Stimulated activated CD8-positive, alpha-beta memory T cell treated with anti-CD3 and anti-CD28 coated beads, Interleukin-4, amount 100 ng/mL, for 4 hours (primary cell): ENCODE measurements around the gene CLMN.

Source experiments
- DNase-seq, 2 donors: peaks; one replicate each; pipeline ENCODE4 v3.0.0-alpha.2; 2020; ENCODE audit warnings: low read depth in 2 of 2, low spot score in 1 of 2

CLMN gene

DNA sequence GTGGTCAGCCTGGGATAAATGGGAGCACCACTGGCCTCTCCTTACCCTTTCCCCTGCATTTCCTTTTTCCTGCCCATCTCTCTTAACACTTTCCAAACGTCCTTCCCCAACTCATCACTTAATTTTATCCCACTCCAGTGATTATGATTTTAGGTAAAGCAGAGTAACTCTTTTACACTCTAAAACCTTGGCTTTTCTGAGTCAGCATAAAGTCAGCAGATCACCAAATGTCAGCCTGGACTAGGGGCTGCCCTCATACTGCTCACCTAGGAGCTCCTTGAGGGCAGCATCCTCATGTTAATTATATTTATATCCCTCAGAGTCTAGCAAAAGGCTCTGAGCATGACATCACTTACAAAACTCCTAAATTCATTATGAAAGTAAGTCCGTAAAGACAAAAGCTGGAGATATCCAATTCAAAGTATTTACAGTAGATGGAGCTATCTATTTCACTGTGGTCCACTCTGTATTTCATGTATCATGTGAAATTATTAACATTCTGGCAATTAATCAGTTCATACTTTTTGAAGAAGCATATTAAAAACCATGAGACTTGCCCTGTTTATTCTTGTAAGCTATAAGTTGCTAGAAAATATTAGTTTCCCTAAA, 145.4 kb downstream of the CLMN start:
- DNase-seq, result no peak

DNA sequence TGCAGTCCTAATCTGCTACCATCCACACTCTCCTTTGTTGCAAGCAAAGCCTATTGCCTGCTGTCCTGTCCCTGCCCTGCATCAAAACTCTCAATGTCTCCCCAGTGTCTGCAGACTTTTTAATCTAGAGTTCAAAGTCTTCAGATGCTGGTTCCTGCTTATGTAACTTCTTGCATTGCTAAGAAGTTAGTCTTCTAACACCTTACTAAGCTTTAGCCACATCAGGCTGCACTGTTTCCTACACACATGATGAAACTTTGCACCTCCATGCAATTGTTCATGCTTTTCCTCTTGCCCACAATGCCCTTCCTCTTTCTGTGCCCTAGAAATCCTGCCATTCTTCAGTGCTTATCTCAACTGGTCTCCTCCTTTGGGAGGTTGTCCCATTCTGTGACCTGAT, 146.2 kb downstream of the CLMN start:
- no peak for DNase-seq

DNA sequence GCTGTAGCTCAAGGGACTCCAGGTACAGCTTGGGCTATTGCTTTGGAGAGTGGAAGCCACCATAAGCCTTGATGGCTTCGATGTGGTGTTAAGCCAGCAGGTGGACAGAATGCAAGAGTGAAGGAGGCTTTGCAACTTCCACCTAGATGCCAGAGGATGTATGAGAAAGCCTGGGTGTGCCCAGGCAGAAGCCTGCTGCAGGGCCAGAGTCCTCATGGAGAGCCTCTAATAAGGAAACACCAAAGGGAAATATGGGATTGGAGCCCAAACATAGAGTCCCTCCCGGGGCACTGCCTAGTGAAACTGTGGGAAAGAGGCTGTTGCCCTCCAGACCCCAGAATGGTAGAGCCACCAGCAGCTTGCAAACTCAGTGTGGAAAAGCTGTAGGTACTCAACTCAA, 152.5 kb downstream of the CLMN start:
- no peak for DNase-seq

DNA sequence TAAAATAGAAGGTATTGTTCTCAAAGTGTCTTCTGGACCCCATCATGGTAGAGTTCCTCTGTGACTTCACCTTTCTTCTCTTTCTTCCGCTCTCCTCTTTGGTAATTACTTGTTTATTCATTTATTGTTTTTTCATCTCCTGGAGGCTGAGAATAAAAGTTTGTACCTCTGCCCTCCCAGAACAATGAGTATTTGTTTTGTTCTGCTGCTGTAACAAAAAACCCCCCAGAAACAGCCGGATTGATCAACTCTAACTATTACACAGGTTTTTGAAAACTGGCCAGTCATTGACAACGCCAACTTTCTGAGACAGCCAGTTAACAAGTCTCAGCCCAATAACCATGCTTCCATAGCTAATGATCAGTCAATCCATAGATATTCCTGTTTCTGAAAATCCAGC, 154.2 kb downstream of the CLMN start:
- no peak for DNase-seq

DNA sequence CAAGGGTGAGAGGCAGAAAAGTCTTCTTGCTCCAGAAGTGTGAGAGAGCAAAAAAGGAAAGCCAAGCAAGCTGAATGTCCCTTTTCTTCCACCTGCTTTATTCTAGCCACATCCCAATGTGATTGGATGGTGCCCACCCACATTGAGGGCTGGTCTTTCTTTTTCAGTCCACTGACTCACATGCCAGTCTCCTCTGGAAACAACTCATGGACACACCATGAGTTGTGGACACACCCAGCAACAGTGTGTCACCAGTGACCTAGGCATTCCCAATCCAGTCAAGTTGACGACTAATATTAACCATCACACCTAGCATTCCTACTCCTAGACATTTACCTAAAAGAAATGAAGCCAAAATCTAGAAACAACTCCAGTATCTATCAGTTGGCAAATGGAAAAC, 155.2 kb downstream of the CLMN start:
- DNase-seq, result no peak

DNA sequence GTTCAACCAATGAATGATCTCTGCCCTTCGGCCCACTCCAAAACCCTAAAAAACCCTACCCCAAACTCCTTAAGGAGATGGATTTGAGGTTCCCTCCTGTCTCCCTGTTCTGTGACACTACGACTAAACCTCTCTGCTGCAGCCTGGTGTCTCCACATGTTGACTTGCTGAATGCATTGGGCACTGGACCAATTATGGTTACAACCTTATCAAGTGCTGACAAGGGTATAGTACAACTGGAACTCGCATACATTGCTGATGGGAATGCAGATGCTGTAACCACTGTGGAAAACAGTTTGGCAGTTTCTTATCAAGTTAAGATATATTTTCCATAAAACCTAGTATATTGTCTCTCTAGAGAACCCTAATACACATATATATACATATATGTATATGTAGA, 156.0 kb downstream of the CLMN start:
- no peak for DNase-seq

DNA sequence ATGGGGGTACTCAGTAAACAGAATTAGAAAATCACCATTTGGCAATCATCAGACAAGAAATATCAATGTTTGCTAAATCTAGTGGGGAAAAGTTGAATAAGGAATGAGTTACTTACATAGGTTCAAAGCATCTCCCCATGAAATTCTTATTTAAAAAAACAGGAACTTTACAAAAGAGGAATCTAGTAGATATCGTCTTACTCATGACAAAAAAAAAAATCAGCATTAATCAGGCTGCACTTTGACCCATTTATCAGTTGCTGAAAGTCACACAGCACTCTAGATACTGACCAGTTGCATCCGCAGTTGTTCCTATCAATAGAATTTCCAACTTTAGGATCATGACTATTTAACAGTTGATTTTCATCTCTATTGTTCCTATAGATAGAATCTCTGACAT, 156.6 kb downstream of the CLMN start:
- DNase-seq, result no peak

DNA sequence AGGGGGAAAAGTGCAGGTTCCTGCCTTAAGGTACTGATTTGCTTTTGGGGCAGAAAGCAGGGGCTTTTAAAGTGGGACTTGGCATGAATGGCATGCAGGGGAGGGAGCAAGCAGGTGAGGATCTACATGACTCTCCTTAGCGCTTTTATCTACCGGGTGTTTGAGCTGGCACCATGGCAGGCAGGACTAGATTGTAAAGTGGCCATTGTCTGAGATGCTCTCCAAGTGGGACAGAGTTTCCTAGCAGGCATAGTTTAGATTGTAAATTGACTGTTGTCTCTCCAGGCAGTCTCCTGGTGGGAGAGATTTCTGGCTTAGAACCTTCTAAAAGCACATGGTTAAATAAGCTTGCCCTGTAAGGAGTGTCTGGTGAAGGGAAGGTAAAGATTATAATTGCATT, 157.1 kb downstream of the CLMN start:
- no peak for DNase-seq

DNA sequence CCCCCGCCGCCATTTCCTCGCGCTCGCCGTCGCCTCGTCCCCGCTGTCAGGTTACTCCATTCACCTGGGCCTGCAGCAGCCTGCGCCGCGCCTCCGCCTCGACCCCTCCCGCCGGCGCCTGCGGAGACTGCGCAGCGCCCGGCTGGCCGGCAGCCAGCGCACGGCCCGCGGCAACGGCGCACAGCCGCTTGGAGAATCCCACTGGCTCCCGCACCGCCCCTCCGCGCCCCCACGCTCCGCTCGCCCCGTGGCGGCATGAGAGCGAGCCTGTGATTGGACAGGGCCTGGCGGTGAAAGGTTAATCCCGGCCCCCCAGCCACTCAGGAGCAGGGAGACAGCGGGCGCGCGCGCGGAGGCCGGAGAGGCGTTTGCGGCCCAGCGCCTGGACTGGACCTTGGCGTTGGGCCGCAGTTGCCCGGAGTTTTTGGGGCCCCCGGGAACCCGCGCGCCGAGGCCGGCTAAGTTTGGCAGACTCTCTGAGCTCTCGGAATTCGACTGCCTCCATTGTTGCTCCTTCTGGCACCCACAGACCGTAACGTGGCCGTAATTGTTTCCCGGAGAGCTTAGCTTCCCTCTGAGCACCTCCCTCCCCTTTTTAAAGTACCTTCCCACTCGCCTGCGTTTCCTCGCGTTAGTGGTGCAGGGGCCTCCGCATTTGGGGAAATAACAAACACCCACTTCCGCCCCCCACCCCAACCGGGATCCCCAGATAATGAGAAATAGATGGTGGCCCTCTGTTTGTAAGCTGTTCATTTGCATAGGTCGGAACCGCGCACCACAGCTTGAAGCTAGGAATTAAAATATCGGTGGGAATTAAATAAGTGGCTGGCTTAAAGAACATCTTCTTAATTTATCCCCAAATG, 162.2 kb downstream of the CLMN start, which contains the start of gene DICER1:
Gene DICER1 (minus strand): TSS at position 203 of the 863 bp plus-strand sequence. CDS start 24,071 bp downstream, outside the sequence.
- DNase-seq, result peak; percentile 88

DNA sequence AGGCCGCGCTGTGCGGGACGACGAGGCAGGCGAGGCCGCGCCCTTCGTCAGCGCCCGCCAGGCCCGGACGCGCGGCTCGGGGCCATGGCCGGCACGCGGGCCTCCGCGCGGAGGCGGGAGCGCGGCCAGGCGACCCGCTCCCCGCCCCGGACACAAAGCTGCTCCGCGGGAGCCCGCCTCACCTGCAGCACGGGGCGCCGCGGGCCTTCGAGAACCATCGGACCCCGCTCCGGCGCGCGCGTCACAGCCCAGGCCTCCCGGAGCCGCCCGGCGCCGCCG, 162.7 kb downstream of the CLMN start:
- no peak for DNase-seq

DNA sequence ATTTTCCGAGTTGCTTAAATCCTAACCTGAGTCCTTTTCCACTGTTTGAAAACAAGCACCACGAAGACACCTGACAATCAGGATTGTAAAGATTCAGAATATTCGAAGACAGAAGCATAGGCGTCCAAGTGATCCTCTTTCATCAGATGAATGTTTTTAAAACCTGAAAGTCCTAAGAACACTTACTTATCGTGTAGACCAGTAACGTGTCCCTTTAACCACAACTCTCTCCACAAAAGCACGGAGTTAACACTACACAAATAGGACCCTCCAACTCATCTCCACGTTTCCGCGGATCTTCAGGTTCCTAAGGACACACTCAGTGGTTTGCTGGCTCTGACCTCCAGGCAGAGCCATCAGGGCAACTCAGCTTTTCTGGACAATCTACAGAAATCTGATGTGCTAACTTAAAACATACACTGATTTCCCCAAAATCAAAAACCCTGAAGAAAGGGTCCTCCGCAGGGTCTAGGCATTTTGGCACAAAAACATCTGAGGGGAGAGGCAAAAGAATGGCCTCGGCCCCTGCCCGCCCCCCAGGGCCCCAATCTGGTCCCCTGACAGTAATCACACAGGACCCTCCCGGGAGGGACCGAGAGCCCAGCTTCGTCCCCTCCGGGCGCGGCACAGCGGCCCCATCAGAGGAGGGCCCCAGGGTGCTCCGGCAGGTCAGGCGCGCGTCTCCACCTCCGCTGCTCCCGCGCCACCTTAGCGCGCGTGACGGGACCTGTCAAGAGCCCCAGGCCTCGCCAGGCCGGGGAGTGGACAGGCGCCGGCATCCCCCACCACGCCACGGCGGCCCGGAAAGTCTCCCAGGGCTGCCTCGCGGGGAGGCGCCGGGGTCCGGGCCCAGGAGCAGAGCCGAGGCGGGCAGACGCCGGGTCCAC, 163.3 kb downstream of the CLMN start:
- no peak for DNase-seq

DNA sequence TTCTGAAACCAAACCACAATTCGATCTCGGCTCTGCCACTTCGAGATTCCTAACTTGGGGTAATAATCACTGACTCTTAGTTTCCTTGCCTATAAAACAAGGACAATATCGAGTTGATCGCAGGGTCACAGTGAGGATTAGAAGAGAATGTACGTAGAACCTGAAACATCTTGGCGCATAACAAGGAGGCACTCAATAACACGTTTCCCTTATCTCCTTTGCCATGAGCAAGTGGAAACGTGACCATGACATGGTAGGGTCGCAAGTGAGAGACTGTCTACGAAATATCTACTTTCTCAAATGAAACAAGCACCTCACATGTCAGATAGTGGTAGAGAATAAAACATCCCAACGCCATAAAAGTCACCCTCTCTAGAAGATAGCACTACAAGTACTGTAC, 164.7 kb downstream of the CLMN start:
- no peak for DNase-seq

DNA sequence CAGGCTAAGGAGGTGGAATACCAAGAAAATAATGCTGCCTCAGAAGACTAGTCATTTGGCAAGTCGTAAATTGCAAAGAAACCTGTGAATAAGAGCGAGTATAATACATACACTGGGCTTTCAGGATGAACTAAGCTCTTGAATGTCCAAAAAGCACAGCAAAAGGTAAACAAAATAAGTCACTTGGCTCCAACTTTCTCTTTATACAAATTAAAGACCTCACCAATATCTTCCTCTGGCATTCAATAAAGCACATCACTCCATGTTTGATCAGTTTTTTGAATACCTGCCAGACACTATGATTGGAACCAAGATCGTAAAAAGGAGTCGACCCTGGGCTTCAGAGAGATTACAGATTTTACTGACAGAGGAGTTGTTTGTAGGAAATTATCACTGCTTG, 165.8 kb downstream of the CLMN start:
- no peak for DNase-seq

DNA sequence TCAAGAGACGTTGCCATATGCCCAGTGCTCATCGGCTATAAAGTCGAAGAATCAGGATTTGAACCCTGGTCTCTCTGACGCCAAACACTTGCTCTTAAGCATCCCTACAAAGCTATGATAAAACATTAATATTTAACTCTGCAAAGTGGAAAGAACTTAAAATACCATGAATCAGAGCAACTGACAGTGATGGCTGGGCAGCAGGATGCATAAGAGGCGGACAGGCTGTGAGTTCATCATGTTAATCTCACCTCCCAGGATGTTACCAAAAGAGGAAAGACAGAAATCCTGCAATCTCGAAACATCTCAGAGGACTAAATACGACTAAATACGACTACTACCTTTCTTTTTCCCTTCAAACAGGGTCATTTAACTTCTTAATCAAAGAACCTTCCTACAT, 168.1 kb downstream of the CLMN start:
- DNase-seq, result no peak

DNA sequence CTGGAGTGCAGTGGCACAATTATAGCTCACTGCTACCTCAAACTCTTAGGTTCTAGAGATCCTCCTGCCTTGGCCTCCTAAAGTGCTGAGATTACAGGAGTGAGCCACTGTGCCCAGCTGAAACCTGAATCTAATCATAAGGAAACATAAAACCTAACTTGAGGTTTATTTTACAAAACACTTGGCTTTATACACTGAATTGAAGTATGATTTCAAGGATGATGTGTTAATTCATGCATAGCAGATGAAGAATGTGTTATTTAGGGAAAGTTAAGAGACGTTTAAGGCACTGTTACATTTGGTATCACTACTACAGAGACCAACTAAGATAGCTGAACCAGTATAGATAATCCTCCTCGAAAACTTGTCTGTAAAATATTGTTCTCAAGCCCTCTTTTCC, 168.8 kb downstream of the CLMN start:
- no peak for DNase-seq

DNA sequence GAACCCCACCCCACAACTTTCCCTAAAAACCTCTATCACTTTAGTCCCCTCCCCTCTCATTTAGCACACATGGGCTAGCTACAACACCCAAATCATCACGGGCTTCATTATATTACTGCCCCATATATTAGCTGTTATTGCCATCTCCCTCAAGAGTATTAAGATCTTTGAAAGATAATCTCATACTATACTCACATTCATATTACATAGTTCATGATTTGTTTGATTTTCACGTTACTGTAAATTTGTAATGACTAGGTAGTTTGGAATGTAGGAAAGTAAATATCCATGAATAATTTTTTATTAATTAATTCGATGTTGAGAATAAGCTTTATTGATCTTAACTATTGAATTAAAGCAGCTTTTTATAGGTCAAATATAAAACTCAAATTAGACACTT, 170.3 kb downstream of the CLMN start:
- no peak for DNase-seq

DNA sequence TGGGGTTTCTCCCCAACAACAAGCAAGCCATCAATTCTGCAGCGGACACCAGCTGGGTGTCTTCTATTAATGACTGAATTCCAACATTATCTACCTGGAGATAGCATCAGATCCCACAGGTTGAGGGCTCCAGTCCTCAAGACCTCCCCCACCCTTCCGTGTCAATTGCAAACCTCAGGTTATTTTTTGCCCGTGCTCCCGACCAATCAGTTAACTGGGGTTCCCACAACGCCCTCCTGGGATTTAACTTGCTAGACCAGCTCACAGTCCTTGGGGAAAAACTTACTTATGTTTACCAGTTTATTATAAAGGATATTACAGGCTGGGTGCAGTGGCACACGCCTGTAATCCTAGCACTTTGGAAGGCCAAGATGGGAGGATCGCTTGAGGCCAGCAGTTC, 172.1 kb downstream of the CLMN start:
- DNase-seq, result no peak

DNA sequence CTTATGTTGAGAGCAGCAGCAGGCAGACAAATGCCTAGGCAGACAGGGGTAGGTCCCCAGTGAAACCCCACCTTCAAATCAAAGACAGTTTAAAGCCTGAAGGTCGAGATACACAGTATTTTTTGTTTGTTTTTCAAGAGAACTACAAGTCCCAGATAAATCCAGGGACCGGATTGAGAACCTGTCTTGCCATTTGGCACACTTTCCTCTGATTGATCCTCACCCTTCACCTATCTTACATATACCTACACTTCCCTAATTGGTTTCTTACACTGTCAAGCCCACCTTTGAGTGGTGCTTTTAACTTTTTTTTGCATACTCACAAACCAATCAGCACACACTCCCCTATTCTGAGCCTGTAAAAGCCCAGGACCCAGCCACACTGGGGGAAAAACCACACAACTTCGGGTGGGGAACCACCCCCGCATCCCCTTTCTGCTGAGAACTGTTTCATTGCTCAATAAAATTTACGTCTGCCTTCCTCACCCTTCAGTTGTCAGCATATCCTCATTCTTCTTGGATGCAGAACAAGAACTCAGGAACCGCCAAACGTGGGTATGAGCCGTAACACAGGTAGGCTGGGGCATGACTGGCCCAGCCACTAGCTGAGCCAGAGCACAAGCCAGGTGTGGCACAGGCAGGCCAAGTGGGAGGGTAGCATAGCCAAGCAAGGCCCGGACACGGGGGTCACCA, 173.5 kb downstream of the CLMN start:
- DNase-seq, result no peak

DNA sequence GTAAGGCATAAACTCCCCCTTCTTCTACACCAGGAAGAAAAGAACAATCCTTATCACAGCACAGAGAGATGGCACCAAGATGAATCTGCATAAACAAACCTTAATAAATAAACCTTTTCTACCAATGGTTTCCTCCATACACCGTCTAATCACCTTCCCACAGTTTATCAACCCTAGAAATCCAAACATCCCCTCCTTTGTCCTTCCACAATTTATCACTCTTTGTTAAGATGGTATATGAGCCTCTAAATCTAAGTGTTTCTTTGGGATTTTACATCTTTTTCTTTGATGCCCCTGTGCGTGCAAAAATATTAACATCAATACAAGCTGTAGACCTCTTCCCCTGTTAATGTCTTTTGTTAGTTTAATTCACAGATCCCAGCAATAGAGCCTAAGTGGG, 174.9 kb downstream of the CLMN start:
- DNase-seq, result no peak

DNA sequence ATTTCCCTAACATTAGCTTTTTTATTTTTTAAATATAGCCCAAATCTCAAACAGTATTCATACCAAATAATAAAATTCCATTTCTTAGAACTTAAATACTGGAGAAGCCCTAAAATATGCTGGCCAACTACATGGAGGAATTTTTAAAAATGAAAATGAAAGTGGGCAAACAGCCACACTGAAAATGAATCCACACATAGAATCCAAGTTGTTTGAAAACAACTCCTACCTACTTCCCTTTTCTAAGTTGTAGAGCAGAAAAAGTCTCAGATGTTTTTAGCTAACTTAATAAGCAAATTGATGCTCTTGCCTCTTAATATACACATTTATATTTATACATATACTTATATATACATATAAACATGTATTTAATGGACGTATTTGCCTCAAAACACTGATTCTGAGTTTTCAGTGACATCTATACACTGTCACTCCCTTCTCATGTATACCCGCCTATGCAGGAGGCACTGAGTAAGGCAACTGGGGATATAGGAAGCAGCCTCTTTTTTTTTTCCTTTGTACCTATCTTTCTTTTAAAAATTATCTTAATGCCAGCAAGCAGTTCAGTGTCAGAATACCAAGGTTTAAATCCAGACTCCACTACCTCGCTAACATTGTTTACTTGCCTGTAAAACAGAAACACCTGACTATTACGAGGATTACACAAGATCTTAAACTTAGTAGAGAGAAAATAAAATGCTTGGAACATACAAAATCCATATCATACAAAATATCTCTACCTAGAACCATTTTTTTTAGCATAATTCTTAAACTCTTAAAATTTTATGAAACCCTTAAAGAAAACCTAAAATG, 175.7 kb downstream of the CLMN start:
- DNase-seq, result no peak

DNA sequence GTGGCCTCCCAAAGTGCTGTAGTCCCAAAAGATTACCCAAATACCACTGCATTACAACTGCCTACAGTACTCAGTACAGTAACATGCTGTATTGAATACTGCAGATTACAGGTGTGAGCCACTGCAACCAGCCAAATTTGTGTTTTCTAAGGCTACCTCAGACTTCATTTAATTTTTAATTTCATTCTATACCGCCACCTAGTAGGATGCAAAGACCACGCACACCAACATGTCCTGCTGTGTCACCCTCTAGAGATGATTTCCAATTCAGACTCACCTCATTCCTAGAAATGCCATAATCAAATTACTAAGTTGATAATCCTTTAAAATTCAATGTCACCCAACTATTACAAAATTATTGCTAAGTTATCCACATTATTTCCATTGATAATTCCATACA, 177.5 kb downstream of the CLMN start:
- no peak for DNase-seq
